Astrocyte (in vitro differentiated cells and primary cell): ENCODE results near the gene FASN. TPM values are rescaled to one million over a fixed set of nuclear protein-coding genes. Genes with fewer than 3 reads are reported as not detected.

Source experiments
- DNase-seq: peaks from one replicate; pipeline ENCODE4 v3.0.0-alpha.2; 2010; ENCODE audit warnings: low read depth
- FAIRE-seq: peaks from 2 replicates; lab custom pipeline; 2011; peaks lifted over from hg19 to GRCh38; lab: Jason Lieb, UNC
- H2AFZ ChIP-seq: 2 replicates; pipeline ENCODE4 v1.6.0; 2012; ENCODE audit warnings: low read depth, low read length, inconsistent platforms
- H3K27ac ChIP-seq: 2 replicates; pipeline ENCODE4 v1.5.1; 2011; ENCODE audit warnings: low read depth, low read length, inconsistent platforms
- H3K27me3 ChIP-seq: 2 replicates; pipeline ENCODE4 v1.6.0; 2011; ENCODE audit warnings: low read length, inconsistent platforms; ENCODE audit not compliant: insufficient read depth
- H3K36me3 ChIP-seq: 2 replicates; pipeline ENCODE4 v1.5.1; 2011; ENCODE audit warnings: low read length, inconsistent platforms; ENCODE audit not compliant: insufficient read depth
- H3K4me1 ChIP-seq: 2 replicates; pipeline ENCODE4 v1.5.1; 2011; ENCODE audit warnings: low read length, inconsistent platforms; ENCODE audit not compliant: insufficient read depth
- H3K4me2 ChIP-seq: 2 replicates; pipeline ENCODE4 v1.6.0; 2012; ENCODE audit warnings: low read length, inconsistent platforms
- H3K4me3 ChIP-seq: 2 replicates; pipeline ENCODE4 v1.5.1; 2011; ENCODE audit warnings: low read depth, mild to moderate bottlenecking, low read length, inconsistent platforms; ENCODE audit not compliant: insufficient read depth
- H3K79me2 ChIP-seq: 2 replicates; pipeline ENCODE4 v1.6.0; 2012; ENCODE audit warnings: mild to moderate bottlenecking, low read length, inconsistent platforms; ENCODE audit not compliant: insufficient read depth
- H3K9ac ChIP-seq: 2 replicates; pipeline ENCODE4 v1.6.0; 2012; ENCODE audit warnings: mild to moderate bottlenecking, low read length, inconsistent platforms
- H3K9me3 ChIP-seq: 2 replicates; pipeline ENCODE4 v1.5.1; 2012; ENCODE audit warnings: low read depth, mild to moderate bottlenecking, low read length, inconsistent platforms; ENCODE audit not compliant: insufficient read depth
- H4K20me1 ChIP-seq: 2 replicates; pipeline ENCODE4 v1.6.0; 2012; ENCODE audit warnings: low read length, inconsistent platforms; ENCODE audit not compliant: insufficient read depth
- H3K27ac Mint-ChIP-seq: one replicate; pipeline ENCODE4 v1.8.0; 2021; ENCODE audit warnings: mild to moderate bottlenecking, mixed read lengths; ENCODE audit not compliant: unreplicated experiment
- H3K27me3 Mint-ChIP-seq: one replicate; pipeline ENCODE4 v1.8.0; 2021; ENCODE audit warnings: low read depth, mixed read lengths; ENCODE audit not compliant: unreplicated experiment
- H3K36me3 Mint-ChIP-seq: one replicate; pipeline ENCODE4 v1.8.0; 2021; ENCODE audit warnings: low read depth, mixed read lengths; ENCODE audit not compliant: unreplicated experiment
- H3K4me1 Mint-ChIP-seq: one replicate; pipeline ENCODE4 v1.8.0; 2021; ENCODE audit warnings: low read depth, mixed read lengths; ENCODE audit not compliant: unreplicated experiment
- H3K4me3 Mint-ChIP-seq: one replicate; pipeline ENCODE4 v1.8.0; 2021; ENCODE audit warnings: mild to moderate bottlenecking, moderate library complexity, mixed read lengths; ENCODE audit not compliant: unreplicated experiment
- H3K9me3 Mint-ChIP-seq: one replicate; pipeline ENCODE4 v1.8.0; 2021; ENCODE audit warnings: mild to moderate bottlenecking, mixed read lengths; ENCODE audit not compliant: unreplicated experiment
- CTCF ChIP-seq: IDR thresholded peaks from 2 replicates; pipeline ENCODE4 v1.5.1; 2011; ENCODE audit warnings: low read depth, mild to moderate bottlenecking, inconsistent platforms, low read length, moderate library complexity; ENCODE audit not compliant: insufficient read depth
- EZH2 ChIP-seq: IDR thresholded peaks from 2 replicates; pipeline ENCODE4 v1.6.1; 2012; ENCODE audit warnings: mild to moderate bottlenecking, low read length, inconsistent platforms; ENCODE audit not compliant: insufficient read depth
- total RNA-seq: library from RNA; stranded (reverse); gene quantifications from 2 replicates; pipeline ENCODE4 v1.2.1, GENCODE V29; 2021

FASN gene
- total RNA-seq, 1 donor from 2014 or later: 203 TPM

- H3K27ac Mint-ChIP-seq: no peak overlapping the region
- FAIRE-seq: no peak
- H3K27me3 Mint-ChIP-seq: no peaks in the 10 kb centered on the region
These were observed 29.7 kb upstream of the FASN start for GRCh38 chr17:82127704-82128103.

GRCh38 chr17:82127315-82127595 is 29.2 kb upstream of the FASN start:
- Histone ChIP-seq H3K4me1 (no peaks in the 10 kb centered on the region), H2AFZ (no peak overlapping the region), H3K79me2 (no peaks in the 10 kb centered on the region), H4K20me1 (no peaks in the 10 kb centered on the region), H3K27ac (no peak overlapping the region), H3K4me2 (no peak overlapping the region), H3K9ac (no peak overlapping the region), H3K36me3 (no peaks in the 10 kb centered on the region), H3K4me3 (no peak overlapping the region), H3K9me3 (no peaks in the 10 kb centered on the region), H3K27me3 (no peaks in the 10 kb centered on the region)
- H3K27me3 Mint-ChIP-seq: no peaks in the 10 kb centered on the region
- no peak overlapping the region for H3K4me3 Mint-ChIP-seq
- TF ChIP-seq CTCF: no peak
- no peak for TF ChIP-seq EZH2
- no peak overlapping the region for H3K27ac Mint-ChIP-seq
- no peak for DNase-seq
- FAIRE-seq: no peak
- H3K4me1 Mint-ChIP-seq: peaks cover 5% of the 10 kb centered on the region
- H3K9me3 Mint-ChIP-seq: no peaks in the 10 kb centered on the region
- peaks cover 10% of the 10 kb centered on the region for H3K36me3 Mint-ChIP-seq

More at GRCh38 chr17:82127704-82128103, 29.7 kb upstream of the FASN start:
- Histone ChIP-seq H4K20me1 (no peaks in the 10 kb centered on the region), H3K4me1 (no peaks in the 10 kb centered on the region), H3K27me3 (no peaks in the 10 kb centered on the region), H3K4me2 (no peak overlapping the region), H3K79me2 (no peaks in the 10 kb centered on the region), H3K9ac (no peak overlapping the region), H3K27ac (no peak overlapping the region), H3K9me3 (no peaks in the 10 kb centered on the region), H2AFZ (no peak overlapping the region), H3K36me3 (no peaks in the 10 kb centered on the region), H3K4me3 (no peak overlapping the region)
- DNase-seq: no peak
- no peak for TF ChIP-seq CTCF
- no peak for TF ChIP-seq EZH2
- Mint-ChIP-seq H3K4me1 (peaks cover 2% of the 10 kb centered on the region), H3K36me3 (peaks cover 10% of the 10 kb centered on the region), H3K9me3 (no peaks in the 10 kb centered on the region), H3K4me3 (no peak overlapping the region)

GRCh38 chr17:82126556-82127314 is 28.7 kb upstream of the FASN start:
- Histone ChIP-seq H3K27ac (no peak overlapping the region), H3K27me3 (no peaks in the 10 kb centered on the region), H4K20me1 (no peaks in the 10 kb centered on the region), H3K4me1 (no peaks in the 10 kb centered on the region), H2AFZ (no peak overlapping the region), H3K79me2 (no peaks in the 10 kb centered on the region), H3K36me3 (no peaks in the 10 kb centered on the region), H3K9me3 (no peaks in the 10 kb centered on the region), H3K4me2 (no peak overlapping the region), H3K9ac (no peak overlapping the region), H3K4me3 (no peak overlapping the region)
- DNase-seq (no peak), FAIRE-seq (no peak)
- TF ChIP-seq CTCF (no peak), EZH2 (no peak)
- H3K36me3 Mint-ChIP-seq: peaks cover 10% of the 10 kb centered on the region
- H3K9me3 Mint-ChIP-seq: no peaks in the 10 kb centered on the region
- no peak overlapping the region for H3K4me3 Mint-ChIP-seq
- H3K27ac Mint-ChIP-seq: no peak overlapping the region
- H3K4me1 Mint-ChIP-seq: peaks cover 10% of the 10 kb centered on the region
- no peaks in the 10 kb centered on the region for H3K27me3 Mint-ChIP-seq
